Measurements from ENCODE around the gene IRF2. TPM values are rescaled to one million over a fixed set of nuclear protein-coding genes. Genes with fewer than 3 reads are reported as not detected.

The IRF2 gene
- total RNA-seq, 2 experiments from 2014 or later, result 11.4 to 14.9 TPM

- CTCF ChIA-PET, result no interaction called here
- TF ChIP-seq CTCF (IDR thresholded peaks at IDR 0.05), result no peak
- DNase-seq, result no peak
- peaks cover 0 to 7% of the 10 kb centered on the region in 2 experiments for H3K9me3 ChIP-seq (ENCODE audit: control insufficient read depth in 1 of 2, insufficient read depth in 1 of 2, low read length in 2 of 2)
- peaks cover 21% of the 10 kb centered on the region for H3K4me1 ChIP-seq (ENCODE audit: insufficient read depth, low read length)
- Mint-ChIP-seq H3K27me3 (no peaks in the 10 kb centered on the region), H3K4me3 (no peak overlapping the region), H3K4me1 (ENCODE audit: low read depth) (peaks cover 25% of the 10 kb centered on the region), H3K27ac (no peak overlapping the region), H3K9me3 (no peaks in the 10 kb centered on the region), H3K36me3 (ENCODE audit: low read depth) (no peaks in the 10 kb centered on the region)
- no peak overlapping the region for H3K4me3 ChIP-seq (ENCODE audit: low read length)
- no peaks in the 10 kb centered on the region for H3K27me3 ChIP-seq (ENCODE audit: control insufficient read depth in 1 of 2, insufficient read depth in 2 of 2, low read length in 2 of 2)
- intact Hi-C loops (cut with DNase I, micrococcal nuclease), result no loop called here
- ATAC-seq (ENCODE audit: poor library complexity), result no peak
- no peak overlapping the region for H3K27ac ChIP-seq (ENCODE audit: low read depth in 1 of 2, low read length in 2 of 2)
- no peaks in the 10 kb centered on the region for H3K36me3 ChIP-seq (ENCODE audit: insufficient read depth, low read length)
- POLR2A ChIA-PET, result no interaction called here
These were observed 26.6 kb upstream of the IRF2 start for GRCh38 chr4:184500748-184501589.

GRCh38 chr4:184499996-184500395, 25.6 kb upstream of the IRF2 start:
- Mint-ChIP-seq H3K36me3 (ENCODE audit: low read depth) (no peaks in the 10 kb centered on the region), H3K27ac (no peak overlapping the region), H3K4me1 (ENCODE audit: low read depth) (peaks cover 21% of the 10 kb centered on the region), H3K27me3 (no peaks in the 10 kb centered on the region), H3K4me3 (no peak overlapping the region), H3K9me3 (no peaks in the 10 kb centered on the region)
- ChIA-PET POLR2A (no interaction called here), CTCF (no interaction called here)
- Histone ChIP-seq H3K4me1 (ENCODE audit: insufficient read depth, low read length) (peaks cover 21% of the 10 kb centered on the region), H3K27me3 (ENCODE audit: control insufficient read depth in 1 of 2, insufficient read depth in 2 of 2, low read length in 2 of 2) (no peaks in the 10 kb centered on the region), H3K27ac (ENCODE audit: low read depth in 1 of 2, low read length in 2 of 2) (no peak overlapping the region), H3K4me3 (ENCODE audit: low read length) (no peak overlapping the region), H3K36me3 (ENCODE audit: insufficient read depth, low read length) (no peaks in the 10 kb centered on the region), H3K9me3 (ENCODE audit: control insufficient read depth in 1 of 2, insufficient read depth in 1 of 2, low read length in 2 of 2) (peaks cover 0 to 7% of the 10 kb centered on the region in 2 experiments)
- TF ChIP-seq CTCF (IDR thresholded peaks at IDR 0.05), result no peak
- ATAC-seq (ENCODE audit: poor library complexity) (no peak), DNase-seq (no peak)
- intact Hi-C loops (cut with DNase I, micrococcal nuclease), result no loop called here

DNA sequence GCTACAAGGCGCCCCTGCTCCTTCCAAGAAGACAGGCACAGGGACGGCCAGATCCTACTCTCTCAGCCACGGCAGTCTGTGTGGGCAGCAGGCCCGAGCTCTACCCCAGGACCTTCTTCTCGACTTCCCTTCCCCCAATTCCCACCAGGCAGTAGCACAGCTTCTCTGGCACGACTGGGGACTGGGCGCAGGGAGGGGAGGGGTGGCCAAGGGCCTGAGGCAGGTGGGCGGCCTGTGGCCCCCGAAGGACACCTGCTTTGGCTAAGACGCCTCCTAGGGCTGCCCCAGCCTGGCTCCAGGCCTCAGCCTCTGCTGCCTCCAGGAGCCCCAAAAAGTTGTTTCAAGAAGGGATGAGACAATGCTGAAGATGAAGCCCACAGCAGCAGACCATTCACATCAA, 24.2 kb upstream of the IRF2 start:
- ATAC-seq (ENCODE audit: poor library complexity), result no peak
- ChIA-PET CTCF (no interaction called here), POLR2A (no interaction called here)
- no peaks in the 10 kb centered on the region for H3K36me3 ChIP-seq (ENCODE audit: insufficient read depth, low read length)
- H3K9me3 ChIP-seq (ENCODE audit: control insufficient read depth in 1 of 2, insufficient read depth in 1 of 2, low read length in 2 of 2), result peaks cover 0 to 7% of the 10 kb centered on the region in 2 experiments
- no peak for DNase-seq
- Mint-ChIP-seq H3K4me1 (ENCODE audit: low read depth) (peaks cover 8% of the 10 kb centered on the region), H3K4me3 (no peak overlapping the region), H3K9me3 (no peaks in the 10 kb centered on the region), H3K27me3 (no peaks in the 10 kb centered on the region), H3K27ac (no peak overlapping the region), H3K36me3 (ENCODE audit: low read depth) (no peaks in the 10 kb centered on the region)
- no peak overlapping the region for H3K4me3 ChIP-seq (ENCODE audit: low read length)
- intact Hi-C loops (cut with DNase I, micrococcal nuclease), result no loop called here
- no peak overlapping the region for H3K27ac ChIP-seq (ENCODE audit: low read depth in 1 of 2, low read length in 2 of 2)
- no peaks in the 10 kb centered on the region for H3K27me3 ChIP-seq (ENCODE audit: control insufficient read depth in 1 of 2, insufficient read depth in 2 of 2, low read length in 2 of 2)
- no peak for TF ChIP-seq CTCF (IDR thresholded peaks at IDR 0.05)
- H3K4me1 ChIP-seq (ENCODE audit: insufficient read depth, low read length), result peaks cover 8% of the 10 kb centered on the region
